ENCODE measurements around the gene MMP10. TPM values are rescaled to one million over a fixed set of nuclear protein-coding genes. Genes with fewer than 3 reads are reported as not detected.

Gene MMP10
- total RNA-seq, 2 experiments from 2014 or later = not detected

DNA sequence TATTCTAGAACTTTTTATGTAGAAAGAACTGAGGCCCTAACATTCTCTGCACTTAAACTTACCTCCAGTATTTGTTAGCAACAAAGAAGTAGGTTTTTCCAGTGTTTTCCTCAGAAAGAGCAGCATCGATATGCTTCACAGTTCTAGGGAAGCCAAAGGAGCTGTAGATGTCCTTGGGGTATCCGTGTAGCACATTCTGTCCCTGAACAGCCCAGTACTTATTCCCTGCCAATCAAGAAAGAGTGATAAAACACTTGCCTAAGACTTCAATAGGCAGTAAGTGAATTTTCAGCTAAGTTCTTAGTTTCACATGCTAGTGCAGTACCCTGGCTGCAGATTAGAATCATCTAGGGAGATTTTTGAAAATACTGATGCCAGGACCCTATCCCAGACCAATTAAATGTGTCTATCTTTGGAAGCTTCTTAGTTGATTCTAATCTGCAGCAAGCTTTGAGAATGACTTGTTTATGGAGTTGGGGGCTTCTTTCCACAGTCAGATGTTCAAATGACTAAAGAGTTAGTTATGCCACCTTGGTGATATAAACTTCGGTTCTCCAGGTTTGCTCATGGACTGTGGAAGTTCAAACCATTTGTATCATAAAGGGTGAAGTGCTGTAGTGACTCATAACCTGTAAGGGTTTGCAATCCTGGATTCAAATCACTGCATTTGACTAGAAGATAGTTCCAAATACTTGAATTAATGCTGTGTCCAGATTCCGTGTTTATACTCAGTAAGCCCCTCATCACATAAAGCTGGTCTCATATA lies 11.0 kb upstream of the MMP10 start:
- ChIA-PET CTCF (ENCODE audit: unreplicated experiment) (no interaction called here), POLR2A (interaction anchor here (1.3 kb wide), 1 partner anchor 9 kb away, joined by 3 read pairs; no protein-coding TSS in a partner anchor)
- no peak overlapping the region for H3K27ac ChIP-seq (ENCODE audit: low read depth, low read length, poor library complexity, severe bottlenecking)
- BruUV-seq (replicated peaks) = no TSS peak
- no peaks in the 10 kb centered on the region for H3K36me3 ChIP-seq (ENCODE audit: insufficient read depth, low read length)
- H2AFZ ChIP-seq (ENCODE audit: low read length) = no peak overlapping the region
- H3K79me2 ChIP-seq (ENCODE audit: insufficient read depth, low read depth, low read length) = no peaks in the 10 kb centered on the region
- intact Hi-C loops (cut with micrococcal nuclease; ENCODE audit: unreplicated experiment) = no loop called here
- H3K9me2 ChIP-seq (ENCODE audit: insufficient read depth, low read length) = no peaks in the 10 kb centered on the region
- no peak for TF ChIP-seq EZH2phosphoT487 (IDR thresholded peaks at IDR 0.05; ENCODE audit: borderline replicate concordance, low read depth, low read length)
- TF ChIP-seq, protein P1, sequence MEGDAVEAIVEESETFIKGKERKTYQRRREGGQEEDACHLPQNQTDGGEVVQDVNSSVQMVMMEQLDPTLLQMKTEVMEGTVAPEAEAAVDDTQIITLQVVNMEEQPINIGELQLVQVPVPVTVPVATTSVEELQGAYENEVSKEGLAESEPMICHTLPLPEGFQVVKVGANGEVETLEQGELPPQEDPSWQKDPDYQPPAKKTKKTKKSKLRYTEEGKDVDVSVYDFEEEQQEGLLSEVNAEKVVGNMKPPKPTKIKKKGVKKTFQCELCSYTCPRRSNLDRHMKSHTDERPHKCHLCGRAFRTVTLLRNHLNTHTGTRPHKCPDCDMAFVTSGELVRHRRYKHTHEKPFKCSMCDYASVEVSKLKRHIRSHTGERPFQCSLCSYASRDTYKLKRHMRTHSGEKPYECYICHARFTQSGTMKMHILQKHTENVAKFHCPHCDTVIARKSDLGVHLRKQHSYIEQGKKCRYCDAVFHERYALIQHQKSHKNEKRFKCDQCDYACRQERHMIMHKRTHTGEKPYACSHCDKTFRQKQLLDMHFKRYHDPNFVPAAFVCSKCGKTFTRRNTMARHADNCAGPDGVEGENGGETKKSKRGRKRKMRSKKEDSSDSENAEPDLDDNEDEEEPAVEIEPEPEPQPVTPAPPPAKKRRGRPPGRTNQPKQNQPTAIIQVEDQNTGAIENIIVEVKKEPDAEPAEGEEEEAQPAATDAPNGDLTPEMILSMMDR (conservative IDR thresholded peaks at IDR 0.05; ENCODE audit: low read length) = no peak
- no peaks in the 10 kb centered on the region for H4K20me1 ChIP-seq (ENCODE audit: insufficient read depth, low read length)
- H3K4me2 ChIP-seq (ENCODE audit: low read length) = no peak overlapping the region
- no peak for DNase-seq (ENCODE audit: low spot score)
- no peaks in the 10 kb centered on the region for H3K4me1 ChIP-seq (ENCODE audit: insufficient read depth, low read length, poor library complexity, severe bottlenecking)
- H3K9me3 ChIP-seq (ENCODE audit: low read length) = no peaks in the 10 kb centered on the region
- H3K4me3 ChIP-seq (ENCODE audit: low read depth, low read length, poor library complexity, severe bottlenecking) = no peak overlapping the region

DNA sequence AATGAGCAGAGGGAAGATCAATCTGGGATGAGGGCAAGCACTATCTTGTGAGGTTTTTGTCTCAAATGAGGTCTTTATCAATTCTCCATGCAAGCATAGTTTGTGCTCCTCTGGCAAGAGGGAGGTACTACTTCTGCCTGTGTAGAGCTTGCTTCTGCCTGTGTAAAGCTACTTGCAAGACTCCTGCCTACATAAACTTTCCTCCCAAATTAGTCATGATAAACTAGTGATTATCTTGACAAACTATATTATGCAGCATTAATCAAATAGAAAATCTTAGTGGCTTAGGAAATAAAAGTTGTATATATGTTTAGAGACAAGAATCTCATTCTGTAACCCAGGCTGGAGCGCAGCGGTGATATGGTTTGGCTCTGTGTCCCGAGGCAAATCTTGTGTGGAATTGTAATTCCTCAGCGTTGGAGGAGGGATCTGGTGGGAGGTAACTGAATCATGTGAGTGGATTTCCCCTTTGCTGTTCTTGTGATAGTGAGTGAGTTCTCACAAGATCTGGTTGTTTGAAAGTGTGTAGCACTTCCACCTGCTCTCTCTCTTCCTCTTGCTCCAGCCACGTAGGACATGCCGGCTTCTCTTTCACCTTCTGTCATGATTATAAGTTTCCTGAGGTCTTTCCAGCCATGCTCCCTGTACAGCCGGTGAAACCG lies 8.0 kb upstream of the MMP10 start:
- H3K9me3 ChIP-seq (ENCODE audit: low read length) = no peaks in the 10 kb centered on the region
- no peaks in the 10 kb centered on the region for H3K36me3 ChIP-seq (ENCODE audit: insufficient read depth, low read length)
- H2AFZ ChIP-seq (ENCODE audit: low read length) = no peak overlapping the region
- no TSS peak for BruUV-seq (replicated peaks)
- no peak for DNase-seq (ENCODE audit: low spot score)
- H3K4me2 ChIP-seq (ENCODE audit: low read length) = no peak overlapping the region
- TF ChIP-seq EZH2phosphoT487 (IDR thresholded peaks at IDR 0.05; ENCODE audit: borderline replicate concordance, low read depth, low read length) = no peak
- TF ChIP-seq, protein P1 (conservative IDR thresholded peaks at IDR 0.05; ENCODE audit: low read length) = no peak
- intact Hi-C loops (cut with micrococcal nuclease; ENCODE audit: unreplicated experiment) = no loop called here
- no peaks in the 10 kb centered on the region for H3K9me2 ChIP-seq (ENCODE audit: insufficient read depth, low read length)
- ChIA-PET POLR2A (no interaction called here), CTCF (ENCODE audit: unreplicated experiment) (no interaction called here)
- no peak overlapping the region for H3K4me3 ChIP-seq (ENCODE audit: low read depth, low read length, poor library complexity, severe bottlenecking)
- H3K27ac ChIP-seq (ENCODE audit: low read depth, low read length, poor library complexity, severe bottlenecking) = no peak overlapping the region
- H3K79me2 ChIP-seq (ENCODE audit: insufficient read depth, low read depth, low read length) = no peaks in the 10 kb centered on the region
- H4K20me1 ChIP-seq (ENCODE audit: insufficient read depth, low read length) = no peaks in the 10 kb centered on the region
- no peaks in the 10 kb centered on the region for H3K4me1 ChIP-seq (ENCODE audit: insufficient read depth, low read length, poor library complexity, severe bottlenecking)

DNA sequence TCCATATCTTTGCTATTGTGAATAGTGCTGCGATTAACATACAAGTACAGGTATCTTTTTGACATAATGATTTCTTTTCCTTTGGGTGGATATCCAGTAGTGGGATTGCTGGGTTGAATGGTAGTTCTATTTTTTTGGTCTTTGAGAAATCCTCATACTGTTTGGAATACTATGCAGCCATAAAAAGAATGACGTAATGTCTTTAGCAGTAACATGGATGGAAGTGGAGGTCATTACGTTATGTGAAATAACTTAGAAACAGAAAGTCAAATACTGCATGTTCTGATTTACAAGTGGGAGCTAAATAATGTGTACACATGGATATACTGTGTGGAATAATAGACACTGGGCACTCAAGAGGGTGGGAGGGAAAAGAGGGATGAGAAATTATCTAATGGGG lies 4.0 kb upstream of the MMP10 start:
- Histone ChIP-seq H3K9me2 (ENCODE audit: insufficient read depth, low read length) (no peaks in the 10 kb centered on the region), H3K4me2 (ENCODE audit: low read length) (no peak overlapping the region), H3K79me2 (ENCODE audit: insufficient read depth, low read depth, low read length) (no peaks in the 10 kb centered on the region), H3K4me1 (ENCODE audit: insufficient read depth, low read length, poor library complexity, severe bottlenecking) (no peaks in the 10 kb centered on the region), H3K36me3 (ENCODE audit: insufficient read depth, low read length) (no peaks in the 10 kb centered on the region), H4K20me1 (ENCODE audit: insufficient read depth, low read length) (no peaks in the 10 kb centered on the region), H2AFZ (ENCODE audit: low read length) (no peak overlapping the region), H3K27ac (ENCODE audit: low read depth, low read length, poor library complexity, severe bottlenecking) (no peak overlapping the region), H3K9me3 (ENCODE audit: low read length) (no peaks in the 10 kb centered on the region), H3K4me3 (ENCODE audit: low read depth, low read length, poor library complexity, severe bottlenecking) (no peak overlapping the region)
- DNase-seq (ENCODE audit: low spot score) = no peak
- TF ChIP-seq, protein P1 (conservative IDR thresholded peaks at IDR 0.05; ENCODE audit: low read length) = no peak
- no peak for TF ChIP-seq EZH2phosphoT487 (IDR thresholded peaks at IDR 0.05; ENCODE audit: borderline replicate concordance, low read depth, low read length)
- intact Hi-C loops (cut with micrococcal nuclease; ENCODE audit: unreplicated experiment) = no loop called here
- BruUV-seq (replicated peaks) = no TSS peak
- POLR2A ChIA-PET = interaction anchor here (0.6 to 0.7 kb wide), 4 partner anchors 8 to 1135 kb away, joined by 3 to 5 read pairs (median 4); no protein-coding TSS in a partner anchor
- CTCF ChIA-PET (ENCODE audit: unreplicated experiment) = no interaction called here

Measured in OCI-LY7 (cell line).